Chondrocyte (in vitro differentiated cells): ENCODE data around the gene PRKCH. TPM values are rescaled to one million over a fixed set of nuclear protein-coding genes. Genes with fewer than 3 reads are reported as not detected.

Experiments
- DNase-seq: peaks from one replicate; pipeline ENCODE4 v3.0.0; 2021; ENCODE audit warnings: mixed read lengths, low spot score
- H3K27ac Mint-ChIP-seq: one replicate; pipeline ENCODE4 v1.8.0; 2021; ENCODE audit warnings: mild to moderate bottlenecking, moderate library complexity, mixed read lengths; ENCODE audit not compliant: unreplicated experiment
- H3K27me3 Mint-ChIP-seq: 2 replicates; pipeline ENCODE4 v1.8.0; 2021; ENCODE audit warnings: low read depth, mixed read lengths
- H3K36me3 Mint-ChIP-seq: 2 replicates; pipeline ENCODE4 v1.8.0; 2021; ENCODE audit warnings: low read depth, mixed read lengths
- H3K4me1 Mint-ChIP-seq: 2 replicates; pipeline ENCODE4 v1.8.0; 2021; ENCODE audit warnings: low read depth, mild to moderate bottlenecking, mixed read lengths
- H3K4me3 Mint-ChIP-seq: one replicate; pipeline ENCODE4 v1.8.0; 2021; ENCODE audit warnings: mild to moderate bottlenecking, moderate library complexity, mixed read lengths; ENCODE audit not compliant: unreplicated experiment
- H3K9me3 Mint-ChIP-seq: 2 replicates; pipeline ENCODE4 v1.8.0; 2021; ENCODE audit warnings: low read depth, mixed read lengths
- CTCF ChIP-seq: fragments of 200-600 bp; sonication (generic); IDR thresholded peaks from 2 replicates; pipeline ENCODE4 v1.5.0; 2021; ENCODE audit warnings: antibody characterized with exemption, mild to moderate bottlenecking, moderate library complexity
- total RNA-seq: library from RNA; stranded (reverse); gene quantifications from 3 replicates; pipeline ENCODE4 v1.2.1, GENCODE V29; 2021

Gene PRKCH
- total RNA-seq, 1 donor from 2014 or later = 9.7 TPM

GRCh38 chr14:61323970-61324369, 2.6 kb downstream of the PRKCH start:
- no peak overlapping the region for H3K4me3 Mint-ChIP-seq
- peaks cover 8% of the 10 kb centered on the region for H3K9me3 Mint-ChIP-seq
- no peak for TF ChIP-seq CTCF
- H3K27me3 Mint-ChIP-seq = peaks cover 5% of the 10 kb centered on the region
- H3K36me3 Mint-ChIP-seq = peaks cover 2% of the 10 kb centered on the region
- H3K4me1 Mint-ChIP-seq = peaks cover 17% of the 10 kb centered on the region
- DNase-seq = no peak
- no peak overlapping the region for H3K27ac Mint-ChIP-seq

- no peak for DNase-seq
- H3K9me3 Mint-ChIP-seq = peaks cover 8% of the 10 kb centered on the region
- no peak overlapping the region for H3K4me3 Mint-ChIP-seq
- peaks cover 17% of the 10 kb centered on the region for H3K4me1 Mint-ChIP-seq
- TF ChIP-seq CTCF = no peak
- no peak overlapping the region for H3K27ac Mint-ChIP-seq
- H3K36me3 Mint-ChIP-seq = peaks cover 2% of the 10 kb centered on the region
- peaks cover 5% of the 10 kb centered on the region for H3K27me3 Mint-ChIP-seq
These were observed 3.8 kb downstream of the PRKCH start for GRCh38 chr14:61325166-61325565.

- no peak for TF ChIP-seq CTCF
- Mint-ChIP-seq H3K27me3 (peaks cover 5% of the 10 kb centered on the region), H3K27ac (no peak overlapping the region), H3K4me1 (peaks cover 17% of the 10 kb centered on the region), H3K9me3 (peaks cover 8% of the 10 kb centered on the region), H3K36me3 (peaks cover 2% of the 10 kb centered on the region), H3K4me3 (no peak overlapping the region)
- DNase-seq = no peak
These were observed 4.8 kb downstream of the PRKCH start for GRCh38 chr14:61326146-61326545.

- Mint-ChIP-seq H3K4me1 (peaks cover 17% of the 10 kb centered on the region), H3K27me3 (peaks cover 5% of the 10 kb centered on the region), H3K9me3 (peaks cover 8% of the 10 kb centered on the region), H3K4me3 (no peak overlapping the region), H3K36me3 (peaks cover 2% of the 10 kb centered on the region), H3K27ac (no peak overlapping the region)
- no peak for DNase-seq
- TF ChIP-seq CTCF = no peak
These were observed 5.5 kb downstream of the PRKCH start for GRCh38 chr14:61326847-61327246.

- DNase-seq = no peak
- no peaks in the 10 kb centered on the region for H3K27me3 Mint-ChIP-seq
- no peak overlapping the region for H3K27ac Mint-ChIP-seq
- H3K4me3 Mint-ChIP-seq = no peak overlapping the region
- H3K9me3 Mint-ChIP-seq = peaks cover 8% of the 10 kb centered on the region
- H3K36me3 Mint-ChIP-seq = peaks cover 2% of the 10 kb centered on the region
- peaks cover 5% of the 10 kb centered on the region for H3K4me1 Mint-ChIP-seq
- TF ChIP-seq CTCF = no peak
These were observed 7.4 kb downstream of the PRKCH start for GRCh38 chr14:61328626-61329262.
